ENCODE results near the gene NUP85.

NUP85 gene

GRCh38 chr17:75285123-75285522 is 79.6 kb downstream of the NUP85 start:
- no peak for TF ChIP-seq CTCF (IDR thresholded peaks at IDR 0.05; ENCODE audit: low read depth, low read length, missing control alignments)
- in situ Hi-C loops (cut with HindIII; ENCODE audit: low sequenced_read_pairs): no loop called here

More at GRCh38 chr17:75285123-75285522, 79.6 kb downstream of the NUP85 start:
- DNase-seq (ENCODE audit: low read depth): no peak
- no peak overlapping the region for H3K4me3 ChIP-seq (ENCODE audit: low read depth, low read length)
